Esophagus muscularis mucosa (tissue), 4 donors: Measurements from ENCODE around the gene PCDHB2. TPM values are rescaled to one million over a fixed set of nuclear protein-coding genes. Genes with fewer than 3 reads are reported as not detected.
"Not testable (repeated sequence)": the region's sequence is repeated elsewhere in the genome, so short reads cannot be mapped to it uniquely, and the experiment has no call there.

ENCODE experiments used
- DNase-seq: peaks from one replicate; pipeline ENCODE4 v3.0.0-alpha.2; 2017; ENCODE audit errors: extremely low spot score
- H3K27ac ChIP-seq, 4 donors: fragments of 200-600 bp; sonication (generic); replicated peaks in 1 of 4; 1 replicate in 3 of 4; 2 replicates in 1 of 4; pipeline ENCODE4 v1.5.1; 2016 to 2019; ENCODE audit warnings: mild to moderate bottlenecking in 1 of 4
- H3K27me3 ChIP-seq, 4 donors: fragments of 200-600 bp; sonication (generic); one replicate each; pipeline versions ENCODE4 v1.5.1 to v1.6.0; 2016 to 2019
- H3K36me3 ChIP-seq, 4 donors: fragments of 200-600 bp; sonication (generic); one replicate each; pipeline ENCODE4 v1.5.1; 2016 to 2019
- H3K4me1 ChIP-seq, 4 donors: fragments of 200-600 bp; sonication (generic); one replicate each; pipeline ENCODE4 v1.5.1; 2016 to 2019
- H3K4me3 ChIP-seq, 4 donors: fragments of 200-600 bp; sonication (generic); 1 replicate in 2 of 4; 2 replicates in 2 of 4; pipeline ENCODE4 v1.5.1; 2016 to 2019; ENCODE audit warnings: mild to moderate bottlenecking in 4 of 4, moderate library complexity in 1 of 4
- H3K9me3 ChIP-seq, 4 donors: fragments of 200-600 bp; sonication (generic); 1 replicate in 3 of 4; 2 replicates in 1 of 4; pipeline ENCODE4 v1.5.1; 2016 to 2019
- EP300 ChIP-seq: sonication (generic); formaldehyde crosslinking; IDR thresholded peaks from one replicate; pipeline ENCODE4 v1.6.1; 2017; ENCODE audit warnings: antibody characterized with exemption
- POLR2A ChIP-seq: fragments of 450-650 bp; IDR thresholded peaks from one replicate; pipeline ENCODE4 v1.6.1; 2017; ENCODE audit warnings: antibody characterized with exemption, moderate library complexity, mild to moderate bottlenecking, low read depth
- POLR2AphosphoS5 ChIP-seq, 2 donors: sonication (generic); formaldehyde crosslinking; IDR thresholded peaks; one replicate each; pipeline ENCODE4 v1.6.1; 2017; ENCODE audit warnings: antibody characterized with exemption in 2 of 2
- WGBS: methylation state at CpG from one replicate; pipeline ENCODE4 v1.1.5; 2018; 5-methylcytosine and 5-hydroxymethylcytosine counted together
- intact Hi-C: fragments of 100-400 bp; cut with DNase I; formaldehyde crosslinking; loops from one replicate; pipeline ENCODE4 v1.15.1; 2023
- total RNA-seq, 4 donors: library from RNA; depleted of rRNA; stranded (reverse); fragments of >200 nt; gene quantifications; one replicate each; pipeline versions ENCODE4 v1.1.0 to v1.2.1, GENCODE V29; 2016
- TF ChIP-seq, protein P1 (sequence below), 3 experiments: fragments of 200-600 bp in 2 of 3; fragments of 450-650 bp in 1 of 3; sonication (generic) in 2 of 3; IDR thresholded peaks; one replicate each; pipeline ENCODE4 v1.5.1; 2017 to 2019; ENCODE audit warnings: antibody characterized with exemption in 3 of 3, mild to moderate bottlenecking in 2 of 3, moderate library complexity in 1 of 3

Gene PCDHB2
- total RNA-seq, 4 donors from 2014 or later: 2.1 to 3.2 (median 2.8) TPM

- peaks cover 0 to 5% (median 0%) of the 10 kb centered on the region in 4 donors for H3K4me1 ChIP-seq
- H3K27me3 ChIP-seq: peaks cover 0 to 34% (median 0%) of the 10 kb centered on the region in 4 donors
- DNase-seq: no peak
- peaks cover 0 to 29% (median 10%) of the 10 kb centered on the region in 4 donors for H3K9me3 ChIP-seq
- no peak overlapping the region for H3K27ac ChIP-seq
- TF ChIP-seq POLR2A: no peak
- TF ChIP-seq EP300: no peak
- TF ChIP-seq, protein P1, sequence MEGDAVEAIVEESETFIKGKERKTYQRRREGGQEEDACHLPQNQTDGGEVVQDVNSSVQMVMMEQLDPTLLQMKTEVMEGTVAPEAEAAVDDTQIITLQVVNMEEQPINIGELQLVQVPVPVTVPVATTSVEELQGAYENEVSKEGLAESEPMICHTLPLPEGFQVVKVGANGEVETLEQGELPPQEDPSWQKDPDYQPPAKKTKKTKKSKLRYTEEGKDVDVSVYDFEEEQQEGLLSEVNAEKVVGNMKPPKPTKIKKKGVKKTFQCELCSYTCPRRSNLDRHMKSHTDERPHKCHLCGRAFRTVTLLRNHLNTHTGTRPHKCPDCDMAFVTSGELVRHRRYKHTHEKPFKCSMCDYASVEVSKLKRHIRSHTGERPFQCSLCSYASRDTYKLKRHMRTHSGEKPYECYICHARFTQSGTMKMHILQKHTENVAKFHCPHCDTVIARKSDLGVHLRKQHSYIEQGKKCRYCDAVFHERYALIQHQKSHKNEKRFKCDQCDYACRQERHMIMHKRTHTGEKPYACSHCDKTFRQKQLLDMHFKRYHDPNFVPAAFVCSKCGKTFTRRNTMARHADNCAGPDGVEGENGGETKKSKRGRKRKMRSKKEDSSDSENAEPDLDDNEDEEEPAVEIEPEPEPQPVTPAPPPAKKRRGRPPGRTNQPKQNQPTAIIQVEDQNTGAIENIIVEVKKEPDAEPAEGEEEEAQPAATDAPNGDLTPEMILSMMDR (IDR thresholded peaks at IDR 0.05): no peak
- no peak for TF ChIP-seq POLR2AphosphoS5 (IDR thresholded peaks at IDR 0.05)
- intact Hi-C loops: no loop called here
- no peaks in the 10 kb centered on the region for H3K36me3 ChIP-seq
- no peak overlapping the region for H3K4me3 ChIP-seq
Observed at GRCh38 chr5:141082228-141082627, 12.2 kb upstream of the PCDHB2 start.

DNA sequence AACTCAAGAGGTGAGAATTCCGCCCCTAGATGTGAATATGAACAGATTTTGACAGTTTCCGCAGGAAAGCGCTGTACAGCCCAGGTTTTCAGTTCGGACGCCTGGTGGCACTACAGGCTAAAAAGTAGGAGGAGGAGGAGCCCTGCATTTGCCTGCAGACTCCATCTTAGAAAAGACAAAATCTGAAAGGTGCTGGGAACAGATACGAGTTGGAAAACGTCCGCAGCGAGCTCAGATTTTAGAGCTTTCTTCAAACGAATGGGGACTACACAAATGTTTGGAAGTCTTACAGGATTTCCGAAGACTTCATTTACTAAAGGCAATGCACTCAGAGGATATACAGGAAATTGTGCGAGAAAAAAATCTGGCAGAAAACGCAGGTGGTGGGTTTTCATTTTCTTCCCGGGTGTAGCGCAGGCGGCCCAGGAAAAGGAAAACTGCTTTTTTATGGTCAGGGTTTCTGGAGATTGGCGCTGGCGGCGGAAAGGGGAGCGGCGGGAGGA, 9.9 kb upstream of the PCDHB2 start:
- peak overlapping the region; percentile 57 to 70 (median 66) for H3K27ac ChIP-seq
- H3K9me3 ChIP-seq: peaks cover 0 to 33% (median 6%) of the 10 kb centered on the region in 4 donors
- intact Hi-C loops: no loop called here
- 13% methylated on average over 21 of the region's 21 CpGs for WGBS
- DNase-seq: no peak
- peaks cover 0 to 14% (median 0%) of the 10 kb centered on the region in 4 donors for H3K27me3 ChIP-seq
- H3K4me1 ChIP-seq: peaks cover 0 to 5% (median 0%) of the 10 kb centered on the region in 4 donors
- TF ChIP-seq EP300: no peak
- TF ChIP-seq, protein P1 (IDR thresholded peaks at IDR 0.05): peak; percentile 55 to 69 (median 58)
- TF ChIP-seq POLR2AphosphoS5 (IDR thresholded peaks at IDR 0.05): peak in 1 of 2 donors; percentile 29
- H3K4me3 ChIP-seq: peak overlapping the region; percentile 46 to 60 (median 54)
- H3K36me3 ChIP-seq: no peaks in the 10 kb centered on the region

- Histone ChIP-seq H3K9me3 (peaks cover 0 to 82% (median 75%) of the 10 kb centered on the region in 4 donors), H3K36me3 (no peaks in the 10 kb centered on the region), H3K4me3 (peak overlapping the region in 3 of 4 donors; percentile 32 to 48 (median 32)), H3K27ac (no peak overlapping the region), H3K4me1 (no peaks in the 10 kb centered on the region), H3K27me3 (peaks cover 0 to 56% (median 0%) of the 10 kb centered on the region in 4 donors)
- intact Hi-C loops: no loop called here
- no peak for DNase-seq
- no peak for TF ChIP-seq POLR2A
- TF ChIP-seq EP300: no peak
- TF ChIP-seq, protein P1 (IDR thresholded peaks at IDR 0.05): no peak
- TF ChIP-seq POLR2AphosphoS5 (IDR thresholded peaks at IDR 0.05): no peak
- 46% methylated on average over 12 of the region's 12 CpGs for WGBS
Observed at GRCh38 chr5:141095263-141095641, 837 bp downstream of the PCDHB2 start.

DNA sequence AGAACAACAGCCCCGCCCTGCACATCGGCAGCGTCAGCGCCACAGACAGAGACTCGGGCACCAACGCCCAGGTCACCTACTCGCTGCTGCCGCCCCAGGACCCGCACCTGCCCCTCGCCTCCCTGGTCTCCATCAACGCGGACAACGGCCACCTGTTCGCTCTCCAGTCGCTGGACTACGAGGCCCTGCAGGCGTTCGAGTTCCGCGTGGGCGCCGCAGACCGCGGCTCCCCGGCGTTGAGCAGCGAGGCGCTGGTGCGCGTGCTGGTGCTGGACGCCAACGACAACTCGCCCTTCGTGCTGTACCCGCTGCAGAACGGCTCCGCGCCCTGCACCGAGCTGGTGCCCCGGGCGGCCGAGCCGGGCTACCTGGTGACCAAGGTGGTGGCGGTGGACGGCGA, 1.8 kb downstream of the PCDHB2 start:
- DNase-seq, H3K36me3 ChIP-seq, H3K27ac ChIP-seq, H3K4me1 ChIP-seq, H3K4me3 ChIP-seq, intact Hi-C loops: not testable (repeated sequence)
- Histone ChIP-seq H3K27me3 (peaks cover 0 to 65% (median 0%) of the 10 kb centered on the region in 4 donors), H3K9me3 (peaks cover 0 to 83% (median 80%) of the 10 kb centered on the region in 4 donors)
- 32% methylated on average over 18 of the region's 46 CpGs for WGBS

- H3K4me1 ChIP-seq, intact Hi-C loops, DNase-seq, H3K27ac ChIP-seq, H3K4me3 ChIP-seq, H3K36me3 ChIP-seq: not testable (repeated sequence)
- H3K27me3 ChIP-seq: peaks cover 0 to 69% (median 0%) of the 10 kb centered on the region in 4 donors
- H3K9me3 ChIP-seq: peaks cover 0 to 85% (median 82%) of the 10 kb centered on the region in 4 donors
- WGBS: 37% methylated on average over 13 of the region's 38 CpGs
Observed at GRCh38 chr5:141096586-141096985, 2.2 kb downstream of the PCDHB2 start.
